ENCODE results near the gene IL17C. TPM values are rescaled to one million over a fixed set of nuclear protein-coding genes. Genes with fewer than 3 reads are reported as not detected.

The IL17C gene
- total and polyA plus RNA-seq, 9 of the 15 experiments (the other 6 are each of a cell fraction or from before 2014, with no cell fraction given) = not detected

GRCh38 chr16:88685156-88686061, 47.0 kb downstream of the IL17C start (continued):
- TF ChIP-seq SMC3 (conservative IDR thresholded peaks at IDR 0.05; ENCODE audit: insufficient read depth, low read depth, low read length) (0 out of 2 replicates have a peak, but pooled peaks have one; percentile 14), ZBTB7A (IDR thresholded peaks at IDR 0.05; ENCODE audit: borderline replicate concordance, control insufficient read depth, low read depth, low read length) (peak; percentile 66; the same call in 1 of the 2 replicates), PCBP1 (IDR thresholded peaks at IDR 0.05; ENCODE audit: low read depth, low read length, poor library complexity, severe bottlenecking) (peak; percentile 69), E2F8 (IDR thresholded peaks at IDR 0.05; ENCODE audit: low read depth, partially characterized antibody) (no peak), CBFA2T3 (IDR thresholded peaks at IDR 0.05) (no peak), ZNF140 (CRISPR knock-in tag; IDR thresholded peaks at IDR 0.05) (no peak), ZNF263 (CRISPR knock-in tag; IDR thresholded peaks at IDR 0.05; ENCODE audit: borderline replicate concordance) (0 out of 2 replicates have a peak, but pooled peaks have one; percentile 36), HNRNPK (IDR thresholded peaks at IDR 0.05; ENCODE audit: low read depth, low read length, poor library complexity, severe bottlenecking) (no peak), DEAF1 (CRISPR knock-in tag; IDR thresholded peaks at IDR 0.05) (no peak), UBTF (IDR thresholded peaks at IDR 0.05; ENCODE audit: borderline replicate concordance in 1 of 2, low read depth in 2 of 2, low read length in 2 of 2) (no peak), SUPT5H (IDR thresholded peaks at IDR 0.05) (no peak), ELF1 (tag; IDR thresholded peaks at IDR 0.05) (no peak), SNIP1 (IDR thresholded peaks at IDR 0.05; ENCODE audit: low read depth) (no peak), ZNF764 (CRISPR knock-in tag; IDR thresholded peaks at IDR 0.05; ENCODE audit: low read depth) (no peak), ZFX (CRISPR knock-in tag; IDR thresholded peaks at IDR 0.05) (0 out of 2 replicates have a peak, but pooled peaks have one; percentile 28), ATF6 (CRISPR knock-in tag; IDR thresholded peaks at IDR 0.05) (no peak), NR2C1 (IDR thresholded peaks at IDR 0.05) (no peak), NR2C1 (tag; IDR thresholded peaks at IDR 0.05) (no peak)

Data from K562 (cell line).